ENCODE measurements around the gene VAMP7.
A peak's percentile ranks its signal among the peaks of the same experiment; 100 is the strongest.
"Not testable (repeated sequence)": the region's sequence is repeated elsewhere in the genome, so short reads cannot be mapped to it uniquely, and the experiment has no call there.

Gene VAMP7

GRCh38 chrX:155880586-155881157 lies 473 bp upstream of the VAMP7 start:
- Histone ChIP-seq H3K27me3 (ENCODE audit: insufficient read depth, low read length) (no peaks in the 10 kb centered on the region), H3K9me3 (ENCODE audit: low read length) (no peaks in the 10 kb centered on the region), H3K4me3 (ENCODE audit: low read length) (peak overlapping the region; percentile 70), H3K36me3 (ENCODE audit: insufficient read depth, low read length) (no peaks in the 10 kb centered on the region), H2AFZ (ENCODE audit: low read depth, low read length) (peak overlapping the region; percentile 21), H3K4me1 (ENCODE audit: insufficient read depth, low read length) (peaks cover 8% of the 10 kb centered on the region)

GRCh38 chrX:155886409-155886808 lies 5.3 kb downstream of the VAMP7 start:
- Histone ChIP-seq H3K36me3 (ENCODE audit: insufficient read depth, low read length) (peaks cover 7% of the 10 kb centered on the region), H3K4me1 (ENCODE audit: insufficient read depth, low read length) (peaks cover 8% of the 10 kb centered on the region), H3K9me3 (ENCODE audit: low read length) (no peaks in the 10 kb centered on the region), H3K27me3 (ENCODE audit: insufficient read depth, low read length) (no peaks in the 10 kb centered on the region), H2AFZ (ENCODE audit: low read depth, low read length) (no peak overlapping the region), H3K4me3 (ENCODE audit: low read length) (no peak overlapping the region)

- no peaks in the 10 kb centered on the region for H3K9me3 ChIP-seq (ENCODE audit: low read length)
- no peaks in the 10 kb centered on the region for H3K27me3 ChIP-seq (ENCODE audit: insufficient read depth, low read length)
- no peaks in the 10 kb centered on the region for H3K4me1 ChIP-seq (ENCODE audit: insufficient read depth, low read length)
- H3K4me3 ChIP-seq (ENCODE audit: low read length): no peak overlapping the region
- H3K36me3 ChIP-seq (ENCODE audit: insufficient read depth, low read length): peaks cover 8% of the 10 kb centered on the region
- no peak overlapping the region for H2AFZ ChIP-seq (ENCODE audit: low read depth, low read length)
Observed at GRCh38 chrX:155888139-155888538, 7.0 kb downstream of the VAMP7 start.

GRCh38 chrX:155889328-155889727 lies 8.2 kb downstream of the VAMP7 start:
- Histone ChIP-seq H3K27me3 (ENCODE audit: insufficient read depth, low read length) (no peaks in the 10 kb centered on the region), H2AFZ (ENCODE audit: low read depth, low read length) (no peak overlapping the region), H3K4me3 (ENCODE audit: low read length) (no peak overlapping the region), H3K9me3 (ENCODE audit: low read length) (no peaks in the 10 kb centered on the region), H3K4me1 (ENCODE audit: insufficient read depth, low read length) (no peaks in the 10 kb centered on the region), H3K36me3 (ENCODE audit: insufficient read depth, low read length) (peaks cover 9% of the 10 kb centered on the region)

- H3K4me3 ChIP-seq (ENCODE audit: low read length): no peak overlapping the region
- peaks cover 4% of the 10 kb centered on the region for H3K9me3 ChIP-seq (ENCODE audit: low read length)
- no peaks in the 10 kb centered on the region for H3K27me3 ChIP-seq (ENCODE audit: insufficient read depth, low read length)
- no peak overlapping the region for H2AFZ ChIP-seq (ENCODE audit: low read depth, low read length)
- peaks cover 12% of the 10 kb centered on the region for H3K36me3 ChIP-seq (ENCODE audit: insufficient read depth, low read length)
- no peaks in the 10 kb centered on the region for H3K4me1 ChIP-seq (ENCODE audit: insufficient read depth, low read length)
Observed at GRCh38 chrX:155891446-155892210, 10.5 kb downstream of the VAMP7 start.

GRCh38 chrX:155893521-155893920 lies 12.4 kb downstream of the VAMP7 start:
- Histone ChIP-seq H3K4me1 (ENCODE audit: insufficient read depth, low read length) (no peaks in the 10 kb centered on the region), H3K27me3 (ENCODE audit: insufficient read depth, low read length) (no peaks in the 10 kb centered on the region), H3K9me3 (ENCODE audit: low read length) (peaks cover 4% of the 10 kb centered on the region), H2AFZ (ENCODE audit: low read depth, low read length) (no peak overlapping the region), H3K36me3 (ENCODE audit: insufficient read depth, low read length) (peaks cover 15% of the 10 kb centered on the region), H3K4me3 (ENCODE audit: low read length) (no peak overlapping the region)

GRCh38 chrX:155896512-155896911 lies 15.4 kb downstream of the VAMP7 start:
- H3K36me3 ChIP-seq (ENCODE audit: insufficient read depth, low read length): peaks cover 10% of the 10 kb centered on the region
- peaks cover 4% of the 10 kb centered on the region for H3K9me3 ChIP-seq (ENCODE audit: low read length)
- no peak overlapping the region for H3K4me3 ChIP-seq (ENCODE audit: low read length)

GRCh38 chrX:155899366-155899765 lies 18.2 kb downstream of the VAMP7 start:
- H3K27me3 ChIP-seq (ENCODE audit: insufficient read depth, low read length): no peaks in the 10 kb centered on the region
- peaks cover 9% of the 10 kb centered on the region for H3K36me3 ChIP-seq (ENCODE audit: insufficient read depth, low read length)
- H3K4me3 ChIP-seq (ENCODE audit: low read length): no peak overlapping the region
- no peaks in the 10 kb centered on the region for H3K4me1 ChIP-seq (ENCODE audit: insufficient read depth, low read length)
- peaks cover 4% of the 10 kb centered on the region for H3K9me3 ChIP-seq (ENCODE audit: low read length)
- no peak overlapping the region for H2AFZ ChIP-seq (ENCODE audit: low read depth, low read length)

More at GRCh38 chrX:155896512-155896911, 15.4 kb downstream of the VAMP7 start:
- H3K4me1 ChIP-seq (ENCODE audit: insufficient read depth, low read length): no peaks in the 10 kb centered on the region
- H2AFZ ChIP-seq (ENCODE audit: low read depth, low read length): no peak overlapping the region
- no peaks in the 10 kb centered on the region for H3K27me3 ChIP-seq (ENCODE audit: insufficient read depth, low read length)

- Histone ChIP-seq H3K9me3 (ENCODE audit: low read length) (peaks cover 1% of the 10 kb centered on the region), H3K4me1 (ENCODE audit: insufficient read depth, low read length) (no peaks in the 10 kb centered on the region), H3K36me3 (ENCODE audit: insufficient read depth, low read length) (peaks cover 6% of the 10 kb centered on the region), H3K27me3 (ENCODE audit: insufficient read depth, low read length) (no peaks in the 10 kb centered on the region), H3K4me3 (ENCODE audit: low read length) (no peak overlapping the region), H2AFZ (ENCODE audit: low read depth, low read length) (no peak overlapping the region)
Observed at GRCh38 chrX:155900765-155901164, 19.6 kb downstream of the VAMP7 start.

- H3K27me3 ChIP-seq (ENCODE audit: insufficient read depth, low read length); H3K4me3 ChIP-seq (ENCODE audit: low read length); H2AFZ ChIP-seq (ENCODE audit: low read depth, low read length): not testable (repeated sequence)
Observed at GRCh38 chrX:155907661-155908060, 26.5 kb downstream of the VAMP7 start.

GRCh38 chrX:155923200-155923599 lies 42.1 kb downstream of the VAMP7 start:
- H3K4me3 ChIP-seq (ENCODE audit: low read length): no peak overlapping the region
- H3K9me3 ChIP-seq (ENCODE audit: low read length): no peaks in the 10 kb centered on the region
- H3K36me3 ChIP-seq (ENCODE audit: insufficient read depth, low read length): no peaks in the 10 kb centered on the region
- H3K4me1 ChIP-seq (ENCODE audit: insufficient read depth, low read length): no peaks in the 10 kb centered on the region
- H3K27me3 ChIP-seq (ENCODE audit: insufficient read depth, low read length): no peaks in the 10 kb centered on the region
- no peak overlapping the region for H2AFZ ChIP-seq (ENCODE audit: low read depth, low read length)

More at GRCh38 chrX:155907661-155908060, 26.5 kb downstream of the VAMP7 start:
- H3K4me1 ChIP-seq (ENCODE audit: insufficient read depth, low read length); H3K9me3 ChIP-seq (ENCODE audit: low read length); H3K36me3 ChIP-seq (ENCODE audit: insufficient read depth, low read length): not testable (repeated sequence)

- not testable (repeated sequence) for H2AFZ ChIP-seq (ENCODE audit: low read depth, low read length); H3K27me3 ChIP-seq (ENCODE audit: insufficient read depth, low read length); H3K36me3 ChIP-seq (ENCODE audit: insufficient read depth, low read length); H3K9me3 ChIP-seq (ENCODE audit: low read length); H3K4me1 ChIP-seq (ENCODE audit: insufficient read depth, low read length); H3K4me3 ChIP-seq (ENCODE audit: low read length)
Observed at GRCh38 chrX:155930852-155931618, 49.9 kb downstream of the VAMP7 start.

- Histone ChIP-seq H3K4me3 (ENCODE audit: low read length) (no peak overlapping the region), H3K27me3 (ENCODE audit: insufficient read depth, low read length) (no peaks in the 10 kb centered on the region), H3K9me3 (ENCODE audit: low read length) (no peaks in the 10 kb centered on the region), H2AFZ (ENCODE audit: low read depth, low read length) (no peak overlapping the region), H3K36me3 (ENCODE audit: insufficient read depth, low read length) (no peaks in the 10 kb centered on the region), H3K4me1 (ENCODE audit: insufficient read depth, low read length) (no peaks in the 10 kb centered on the region)
Observed at GRCh38 chrX:155938132-155938531, 57.0 kb downstream of the VAMP7 start.

Measured in neuron (in vitro differentiated cells).